Epithelial cell of proximal tubule (primary cell): ENCODE data around the gene ANXA6. TPM values are rescaled to one million over a fixed set of nuclear protein-coding genes. Genes with fewer than 3 reads are reported as not detected.

ENCODE experiments used
- DNase-seq: peaks from one replicate; pipeline ENCODE4 v3.0.0-alpha.2; 2011; ENCODE audit warnings: low read depth
- H3K4me3 ChIP-seq: 2 replicates; pipeline ENCODE4 v1.5.1; 2011; ENCODE audit warnings: low read depth, mild to moderate bottlenecking, low read length
- CTCF ChIP-seq: conservative IDR thresholded peaks from 2 replicates; pipeline ENCODE4 v1.5.1; 2012; ENCODE audit warnings: low read depth, mild to moderate bottlenecking, low read length
- total RNA-seq: library from RNA; depleted of rRNA; stranded (reverse); fragments of >200 nt; gene quantifications from 2 replicates; pipeline ENCODE4 v1.2.3, GENCODE V29; 2015

Gene ANXA6
- total RNA-seq, 1 donor from 2014 or later: 83.6 TPM

GRCh38 chr5:151139015-151139414, 18.6 kb downstream of the ANXA6 start:
- no peak for TF ChIP-seq CTCF
- DNase-seq: no peak
- no peak overlapping the region for H3K4me3 ChIP-seq

- no peak overlapping the region for H3K4me3 ChIP-seq
- no peak for DNase-seq
- TF ChIP-seq CTCF: no peak
Measured at GRCh38 chr5:151138114-151138513, 19.5 kb downstream of the ANXA6 start.

- DNase-seq: no peak
- TF ChIP-seq CTCF: no peak
- no peak overlapping the region for H3K4me3 ChIP-seq
Measured at GRCh38 chr5:151137067-151137825, 20.3 kb downstream of the ANXA6 start.

GRCh38 chr5:151134228-151134627, 23.4 kb downstream of the ANXA6 start:
- H3K4me3 ChIP-seq: no peak overlapping the region
- no peak for TF ChIP-seq CTCF
- DNase-seq: no peak

GRCh38 chr5:151132963-151133362, 24.6 kb downstream of the ANXA6 start:
- no peak for TF ChIP-seq CTCF
- DNase-seq: no peak
- H3K4me3 ChIP-seq: no peak overlapping the region

- TF ChIP-seq CTCF: no peak
- DNase-seq: no peak
- no peak overlapping the region for H3K4me3 ChIP-seq
Measured at GRCh38 chr5:151130922-151131891, 26.4 kb downstream of the ANXA6 start.
